ENCODE data around the gene FBXL16.
A peak's percentile ranks its signal among the peaks of the same experiment; 100 is the strongest.

Gene FBXL16

GRCh38 chr16:722835-723633 lies 17.4 kb upstream of the FBXL16 start:
- no peak for DNase-seq

GRCh38 chr16:721765-722540 lies 16.4 kb upstream of the FBXL16 start:
- DNase-seq, result no peak

GRCh38 chr16:720990-721764 lies 15.6 kb upstream of the FBXL16 start, which contains the start of gene ANTKMT:
Gene ANTKMT, plus strand, starts transcription at chr16:721146. Its CDS starts 129 bp downstream, at chr16:721275.
- peak; percentile 63 for DNase-seq

GRCh38 chr16:720447-720989 lies 14.9 kb upstream of the FBXL16 start:
- peak; percentile 73 for DNase-seq

GRCh38 chr16:719815-720446 lies 14.3 kb upstream of the FBXL16 start:
- DNase-seq, result no peak

GRCh38 chr16:718922-719321 lies 13.3 kb upstream of the FBXL16 start:
- no peak for DNase-seq

- DNase-seq, result no peak
These were observed 12.8 kb upstream of the FBXL16 start for GRCh38 chr16:718389-718788.

- no peak for DNase-seq
These were observed 12.0 kb upstream of the FBXL16 start for GRCh38 chr16:717450-718245.

- no peak for DNase-seq
These were observed 11.2 kb upstream of the FBXL16 start for GRCh38 chr16:716768-717325.

GRCh38 chr16:716200-716568 lies 10.6 kb upstream of the FBXL16 start:
- no peak for DNase-seq

- DNase-seq, result peak; percentile 29
These were observed 10.0 kb upstream of the FBXL16 start for GRCh38 chr16:715477-716199.

- DNase-seq, result peak; percentile 84
These were observed 9.2 kb upstream of the FBXL16 start, which contains the start of gene METRN for GRCh38 chr16:714558-715476. Gene METRN, plus strand, starts transcription at chr16:715118. Its CDS starts 172 bp downstream, at chr16:715290.

GRCh38 chr16:714079-714478 lies 8.5 kb upstream of the FBXL16 start:
- no peak for DNase-seq

- DNase-seq, result peak; percentile 95
These were observed 7.2 kb upstream of the FBXL16 start for GRCh38 chr16:712740-713250.

- peak; percentile 57 for DNase-seq
These were observed 6.1 kb upstream of the FBXL16 start for GRCh38 chr16:711548-712320.

GRCh38 chr16:711084-711483 lies 5.5 kb upstream of the FBXL16 start:
- DNase-seq, result no peak

- DNase-seq, result no peak
These were observed 5.0 kb upstream of the FBXL16 start for GRCh38 chr16:710500-711075.
